ENCODE results near the gene CXCL8. TPM values are rescaled to one million over a fixed set of nuclear protein-coding genes. Genes with fewer than 3 reads are reported as not detected.

Gene CXCL8
- total RNA-seq, 4 donors from 2014 or later: 6.0 to 150 (median 10.6) TPM

- TF ChIP-seq, protein P1, sequence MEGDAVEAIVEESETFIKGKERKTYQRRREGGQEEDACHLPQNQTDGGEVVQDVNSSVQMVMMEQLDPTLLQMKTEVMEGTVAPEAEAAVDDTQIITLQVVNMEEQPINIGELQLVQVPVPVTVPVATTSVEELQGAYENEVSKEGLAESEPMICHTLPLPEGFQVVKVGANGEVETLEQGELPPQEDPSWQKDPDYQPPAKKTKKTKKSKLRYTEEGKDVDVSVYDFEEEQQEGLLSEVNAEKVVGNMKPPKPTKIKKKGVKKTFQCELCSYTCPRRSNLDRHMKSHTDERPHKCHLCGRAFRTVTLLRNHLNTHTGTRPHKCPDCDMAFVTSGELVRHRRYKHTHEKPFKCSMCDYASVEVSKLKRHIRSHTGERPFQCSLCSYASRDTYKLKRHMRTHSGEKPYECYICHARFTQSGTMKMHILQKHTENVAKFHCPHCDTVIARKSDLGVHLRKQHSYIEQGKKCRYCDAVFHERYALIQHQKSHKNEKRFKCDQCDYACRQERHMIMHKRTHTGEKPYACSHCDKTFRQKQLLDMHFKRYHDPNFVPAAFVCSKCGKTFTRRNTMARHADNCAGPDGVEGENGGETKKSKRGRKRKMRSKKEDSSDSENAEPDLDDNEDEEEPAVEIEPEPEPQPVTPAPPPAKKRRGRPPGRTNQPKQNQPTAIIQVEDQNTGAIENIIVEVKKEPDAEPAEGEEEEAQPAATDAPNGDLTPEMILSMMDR (IDR thresholded peaks at IDR 0.05): no peak
- ATAC-seq (ENCODE audit: low FRiP score) (no peak), DNase-seq (ENCODE audit: low spot score) (no peak)
Measured at GRCh38 chr4:73732759-73733431, 7.5 kb upstream of the CXCL8 start.

DNA sequence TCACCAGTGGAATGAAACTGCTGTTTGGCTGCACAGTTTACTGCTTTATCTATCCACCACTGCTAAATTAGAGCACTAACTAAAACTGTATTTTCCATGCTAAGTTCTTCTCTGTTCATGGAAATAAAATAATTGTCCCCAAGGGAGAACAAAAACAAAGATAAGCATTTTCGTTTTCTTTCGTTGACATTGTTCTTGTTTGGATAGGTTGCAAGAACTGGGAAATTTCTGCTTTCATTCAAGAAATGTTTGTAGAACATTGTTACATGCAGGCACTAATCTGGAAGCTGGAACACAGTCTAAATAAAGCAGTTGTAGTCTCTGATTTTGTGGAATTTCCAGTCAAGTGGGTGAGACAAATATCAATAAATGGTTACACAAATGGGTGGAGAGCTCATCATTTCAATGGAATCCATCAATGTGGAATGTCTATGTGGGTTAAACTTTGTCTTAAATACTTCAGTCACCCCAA lies 5.8 kb upstream of the CXCL8 start:
- DNase-seq (ENCODE audit: low spot score) (no peak), ATAC-seq (ENCODE audit: low FRiP score) (no peak)
- TF ChIP-seq, protein P1 (IDR thresholded peaks at IDR 0.05): no peak

DNA sequence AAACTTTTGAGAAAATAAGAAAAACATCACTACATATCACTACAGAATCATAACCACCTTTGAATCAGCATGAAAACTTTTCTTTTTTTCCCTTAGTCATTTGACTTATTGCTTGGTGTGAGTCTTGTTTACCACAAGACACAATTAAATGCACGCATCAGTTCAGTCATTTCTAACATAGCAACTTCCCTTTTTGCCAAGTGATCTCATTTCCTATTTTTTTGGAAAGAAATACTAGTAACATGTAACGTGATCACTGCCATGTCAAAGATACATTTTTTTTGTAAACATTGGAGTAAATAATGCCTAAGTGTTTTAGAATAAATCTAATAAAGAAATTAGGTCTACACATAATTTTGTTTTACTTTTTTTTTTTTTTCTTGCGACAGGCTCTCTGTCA lies 5.1 kb upstream of the CXCL8 start:
- TF ChIP-seq, protein P1 (IDR thresholded peaks at IDR 0.05): no peak
- DNase-seq (ENCODE audit: low spot score): no peak
- ATAC-seq (ENCODE audit: low FRiP score): no peak

DNA sequence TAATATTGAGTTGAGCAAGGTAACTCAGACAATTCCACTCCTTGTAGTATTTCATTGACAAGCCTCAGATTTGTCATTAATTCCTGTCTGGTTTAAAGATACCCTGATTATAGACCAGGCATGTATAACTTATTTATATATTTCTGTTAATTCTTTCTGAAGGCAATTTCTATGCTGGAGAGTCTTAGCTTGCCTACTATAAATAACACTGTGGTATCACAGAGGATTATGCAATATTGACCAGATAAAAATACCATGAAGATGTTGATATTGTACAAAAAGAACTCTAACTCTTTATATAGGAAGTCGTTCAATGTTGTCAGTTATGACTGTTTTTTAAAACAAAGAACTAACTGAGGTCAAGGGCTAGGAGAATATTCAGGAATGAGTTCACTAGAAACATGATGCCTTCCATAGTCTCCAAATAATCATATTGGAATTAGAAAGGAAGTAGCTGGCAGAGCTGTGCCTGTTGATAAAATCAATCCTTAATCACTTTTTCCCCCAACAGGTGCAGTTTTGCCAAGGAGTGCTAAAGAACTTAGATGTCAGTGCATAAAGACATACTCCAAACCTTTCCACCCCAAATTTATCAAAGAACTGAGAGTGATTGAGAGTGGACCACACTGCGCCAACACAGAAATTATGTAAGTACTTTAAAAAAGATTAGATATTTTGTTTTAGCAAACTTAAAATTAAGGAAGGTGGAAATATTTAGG lies 821 bp downstream of the CXCL8 start:
- no peak for DNase-seq (ENCODE audit: low spot score)

GRCh38 chr4:73741750-73742489 lies 1.6 kb downstream of the CXCL8 start:
- DNase-seq (ENCODE audit: low spot score): no peak
- TF ChIP-seq, protein P1 (IDR thresholded peaks at IDR 0.05): no peak
- no peak for ATAC-seq (ENCODE audit: low FRiP score)

More for the DNA sequence above, 821 bp downstream of the CXCL8 start:
- ATAC-seq (ENCODE audit: low FRiP score): no peak
- TF ChIP-seq, protein P1 (IDR thresholded peaks at IDR 0.05): no peak

DNA sequence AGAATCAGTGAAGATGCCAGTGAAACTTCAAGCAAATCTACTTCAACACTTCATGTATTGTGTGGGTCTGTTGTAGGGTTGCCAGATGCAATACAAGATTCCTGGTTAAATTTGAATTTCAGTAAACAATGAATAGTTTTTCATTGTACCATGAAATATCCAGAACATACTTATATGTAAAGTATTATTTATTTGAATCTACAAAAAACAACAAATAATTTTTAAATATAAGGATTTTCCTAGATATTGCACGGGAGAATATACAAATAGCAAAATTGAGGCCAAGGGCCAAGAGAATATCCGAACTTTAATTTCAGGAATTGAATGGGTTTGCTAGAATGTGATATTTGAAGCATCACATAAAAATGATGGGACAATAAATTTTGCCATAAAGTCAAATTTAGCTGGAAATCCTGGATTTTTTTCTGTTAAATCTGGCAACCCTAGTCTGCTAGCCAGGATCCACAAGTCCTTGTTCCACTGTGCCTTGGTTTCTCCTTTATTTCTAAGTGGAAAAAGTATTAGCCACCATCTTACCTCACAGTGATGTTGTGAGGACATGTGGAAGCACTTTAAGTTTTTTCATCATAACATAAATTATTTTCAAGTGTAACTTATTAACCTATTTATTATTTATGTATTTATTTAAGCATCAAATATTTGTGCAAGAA lies 2.3 kb downstream of the CXCL8 start:
- DNase-seq (ENCODE audit: low spot score) (no peak), ATAC-seq (ENCODE audit: low FRiP score) (no peak)
- TF ChIP-seq, protein P1 (IDR thresholded peaks at IDR 0.05): no peak

Measured in omental fat pad (tissue), 4 donors.